Astrocyte (in vitro differentiated cells and primary cell): Measurements from ENCODE around the gene SRRM1. TPM values are rescaled to one million over a fixed set of nuclear protein-coding genes. Genes with fewer than 3 reads are reported as not detected.
A peak's percentile ranks its signal among the peaks of the same experiment; 100 is the strongest.

Experiments
- DNase-seq: peaks from one replicate; pipeline ENCODE4 v3.0.0-alpha.2; 2010; ENCODE audit warnings: low read depth
- FAIRE-seq: peaks from 2 replicates; lab custom pipeline; 2011; peaks lifted over from hg19 to GRCh38; lab: Jason Lieb, UNC
- H2AFZ ChIP-seq: 2 replicates; pipeline ENCODE4 v1.6.0; 2012; ENCODE audit warnings: low read depth, low read length, inconsistent platforms
- H3K27ac ChIP-seq: 2 replicates; pipeline ENCODE4 v1.5.1; 2011; ENCODE audit warnings: low read depth, low read length, inconsistent platforms
- H3K27me3 ChIP-seq: 2 replicates; pipeline ENCODE4 v1.6.0; 2011; ENCODE audit warnings: low read length, inconsistent platforms; ENCODE audit not compliant: insufficient read depth
- H3K36me3 ChIP-seq: 2 replicates; pipeline ENCODE4 v1.5.1; 2011; ENCODE audit warnings: low read length, inconsistent platforms; ENCODE audit not compliant: insufficient read depth
- H3K4me1 ChIP-seq: 2 replicates; pipeline ENCODE4 v1.5.1; 2011; ENCODE audit warnings: low read length, inconsistent platforms; ENCODE audit not compliant: insufficient read depth
- H3K4me2 ChIP-seq: 2 replicates; pipeline ENCODE4 v1.6.0; 2012; ENCODE audit warnings: low read length, inconsistent platforms
- H3K4me3 ChIP-seq: 2 replicates; pipeline ENCODE4 v1.5.1; 2011; ENCODE audit warnings: low read depth, mild to moderate bottlenecking, low read length, inconsistent platforms; ENCODE audit not compliant: insufficient read depth
- H3K79me2 ChIP-seq: 2 replicates; pipeline ENCODE4 v1.6.0; 2012; ENCODE audit warnings: mild to moderate bottlenecking, low read length, inconsistent platforms; ENCODE audit not compliant: insufficient read depth
- H3K9ac ChIP-seq: 2 replicates; pipeline ENCODE4 v1.6.0; 2012; ENCODE audit warnings: mild to moderate bottlenecking, low read length, inconsistent platforms
- H3K9me3 ChIP-seq: 2 replicates; pipeline ENCODE4 v1.5.1; 2012; ENCODE audit warnings: low read depth, mild to moderate bottlenecking, low read length, inconsistent platforms; ENCODE audit not compliant: insufficient read depth
- H4K20me1 ChIP-seq: 2 replicates; pipeline ENCODE4 v1.6.0; 2012; ENCODE audit warnings: low read length, inconsistent platforms; ENCODE audit not compliant: insufficient read depth
- H3K27ac Mint-ChIP-seq: one replicate; pipeline ENCODE4 v1.8.0; 2021; ENCODE audit warnings: mild to moderate bottlenecking, mixed read lengths; ENCODE audit not compliant: unreplicated experiment
- H3K27me3 Mint-ChIP-seq: one replicate; pipeline ENCODE4 v1.8.0; 2021; ENCODE audit warnings: low read depth, mixed read lengths; ENCODE audit not compliant: unreplicated experiment
- H3K36me3 Mint-ChIP-seq: one replicate; pipeline ENCODE4 v1.8.0; 2021; ENCODE audit warnings: low read depth, mixed read lengths; ENCODE audit not compliant: unreplicated experiment
- H3K4me1 Mint-ChIP-seq: one replicate; pipeline ENCODE4 v1.8.0; 2021; ENCODE audit warnings: low read depth, mixed read lengths; ENCODE audit not compliant: unreplicated experiment
- H3K4me3 Mint-ChIP-seq: one replicate; pipeline ENCODE4 v1.8.0; 2021; ENCODE audit warnings: mild to moderate bottlenecking, moderate library complexity, mixed read lengths; ENCODE audit not compliant: unreplicated experiment
- H3K9me3 Mint-ChIP-seq: one replicate; pipeline ENCODE4 v1.8.0; 2021; ENCODE audit warnings: mild to moderate bottlenecking, mixed read lengths; ENCODE audit not compliant: unreplicated experiment
- EZH2 ChIP-seq: IDR thresholded peaks from 2 replicates; pipeline ENCODE4 v1.6.1; 2012; ENCODE audit warnings: mild to moderate bottlenecking, low read length, inconsistent platforms; ENCODE audit not compliant: insufficient read depth
- total RNA-seq: library from RNA; stranded (reverse); gene quantifications from 2 replicates; pipeline ENCODE4 v1.2.1, GENCODE V29; 2021
- TF ChIP-seq, protein P1 (sequence below): IDR thresholded peaks from 2 replicates; pipeline ENCODE4 v1.5.1; 2011; ENCODE audit warnings: low read depth, mild to moderate bottlenecking, inconsistent platforms, low read length, moderate library complexity; ENCODE audit not compliant: insufficient read depth

The SRRM1 gene
- total RNA-seq, 1 donor from 2014 or later: 138 TPM

DNA sequence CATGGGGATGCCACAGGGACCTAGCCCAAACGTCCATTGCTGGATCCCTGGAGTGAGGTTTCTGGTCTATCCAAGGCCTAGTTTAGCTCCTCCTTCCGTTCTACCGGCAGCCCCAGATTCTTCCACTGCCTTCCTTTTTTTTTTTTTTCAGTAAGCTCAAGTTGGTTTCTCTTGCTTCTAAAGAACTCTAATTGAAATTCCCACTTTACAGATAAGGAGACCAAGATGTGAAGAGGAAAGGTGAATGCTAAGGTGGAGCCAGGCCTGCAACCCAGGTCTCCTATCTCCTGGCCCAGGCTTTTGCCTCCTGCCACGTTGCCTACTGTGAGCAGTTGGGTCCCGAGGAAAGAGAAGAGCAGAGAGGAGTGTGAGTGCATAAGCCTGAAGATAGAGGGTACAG is 70.6 kb downstream of the SRRM1 start:
- H3K27ac ChIP-seq: peak overlapping the region; percentile 70
- H3K27me3 ChIP-seq: no peaks in the 10 kb centered on the region
- H3K9me3 ChIP-seq: no peaks in the 10 kb centered on the region
- Mint-ChIP-seq H3K9me3 (peaks cover 4% of the 10 kb centered on the region), H3K27ac (no peak overlapping the region), H3K27me3 (no peaks in the 10 kb centered on the region), H3K4me1 (peaks cover 15% of the 10 kb centered on the region), H3K4me3 (no peak overlapping the region), H3K36me3 (peaks cover 4% of the 10 kb centered on the region)
- H3K4me1 ChIP-seq: peaks cover 32% of the 10 kb centered on the region
- peak overlapping the region; percentile 19 for H3K4me2 ChIP-seq
- no peak overlapping the region for H3K4me3 ChIP-seq
- no peaks in the 10 kb centered on the region for H3K79me2 ChIP-seq
- no peaks in the 10 kb centered on the region for H4K20me1 ChIP-seq
- peak overlapping the region; percentile 13 for H3K9ac ChIP-seq
- no peak for DNase-seq
- no peaks in the 10 kb centered on the region for H3K36me3 ChIP-seq
- no peak for TF ChIP-seq EZH2
- TF ChIP-seq, protein P1, sequence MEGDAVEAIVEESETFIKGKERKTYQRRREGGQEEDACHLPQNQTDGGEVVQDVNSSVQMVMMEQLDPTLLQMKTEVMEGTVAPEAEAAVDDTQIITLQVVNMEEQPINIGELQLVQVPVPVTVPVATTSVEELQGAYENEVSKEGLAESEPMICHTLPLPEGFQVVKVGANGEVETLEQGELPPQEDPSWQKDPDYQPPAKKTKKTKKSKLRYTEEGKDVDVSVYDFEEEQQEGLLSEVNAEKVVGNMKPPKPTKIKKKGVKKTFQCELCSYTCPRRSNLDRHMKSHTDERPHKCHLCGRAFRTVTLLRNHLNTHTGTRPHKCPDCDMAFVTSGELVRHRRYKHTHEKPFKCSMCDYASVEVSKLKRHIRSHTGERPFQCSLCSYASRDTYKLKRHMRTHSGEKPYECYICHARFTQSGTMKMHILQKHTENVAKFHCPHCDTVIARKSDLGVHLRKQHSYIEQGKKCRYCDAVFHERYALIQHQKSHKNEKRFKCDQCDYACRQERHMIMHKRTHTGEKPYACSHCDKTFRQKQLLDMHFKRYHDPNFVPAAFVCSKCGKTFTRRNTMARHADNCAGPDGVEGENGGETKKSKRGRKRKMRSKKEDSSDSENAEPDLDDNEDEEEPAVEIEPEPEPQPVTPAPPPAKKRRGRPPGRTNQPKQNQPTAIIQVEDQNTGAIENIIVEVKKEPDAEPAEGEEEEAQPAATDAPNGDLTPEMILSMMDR: no peak
- H2AFZ ChIP-seq: no peak overlapping the region
- no peak for FAIRE-seq

DNA sequence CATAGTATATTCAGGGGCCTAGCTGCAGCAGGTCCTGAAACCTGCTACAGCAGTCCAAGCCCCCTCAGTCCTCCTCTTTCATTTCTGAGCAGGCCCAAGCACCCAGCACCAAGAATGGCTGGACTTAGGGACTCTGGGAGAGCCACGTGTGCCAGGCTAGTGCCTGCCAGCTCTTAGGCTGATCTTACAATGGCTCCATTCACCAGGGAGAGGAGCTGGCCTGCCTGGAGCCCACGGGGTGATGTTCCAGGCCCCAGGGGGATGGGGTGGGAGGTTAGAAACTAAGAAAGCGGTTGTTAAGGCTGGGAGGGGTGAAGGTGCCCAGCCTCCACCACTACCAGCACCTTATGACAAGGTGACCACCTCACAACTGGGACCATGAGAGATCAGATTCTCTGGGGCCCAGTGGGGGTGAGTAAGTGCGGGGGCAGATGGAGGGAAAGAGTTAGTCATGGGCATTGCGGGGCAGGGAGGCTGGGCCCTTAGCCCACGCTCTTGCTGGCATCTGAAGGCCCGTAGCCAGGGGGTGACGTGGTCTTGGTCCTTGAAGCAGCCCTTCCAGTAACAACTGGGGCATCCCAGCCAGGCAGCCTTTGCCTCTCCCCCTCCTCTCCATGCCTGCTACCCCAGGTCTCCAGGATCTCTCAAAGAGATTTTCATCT is 71.9 kb downstream of the SRRM1 start:
- peaks cover 13% of the 10 kb centered on the region for H3K4me1 Mint-ChIP-seq
- no peak overlapping the region for H3K4me3 Mint-ChIP-seq
- H3K27me3 ChIP-seq: no peaks in the 10 kb centered on the region
- H3K36me3 Mint-ChIP-seq: peaks cover 4% of the 10 kb centered on the region
- TF ChIP-seq, protein P1: no peak
- TF ChIP-seq EZH2: no peak
- no peaks in the 10 kb centered on the region for H3K9me3 ChIP-seq
- H4K20me1 ChIP-seq: no peaks in the 10 kb centered on the region
- peak overlapping the region; percentile 61 for H3K27ac ChIP-seq
- peaks cover 35% of the 10 kb centered on the region for H3K4me1 ChIP-seq
- H3K4me2 ChIP-seq: peak overlapping the region; percentile 21
- no peaks in the 10 kb centered on the region for H3K27me3 Mint-ChIP-seq
- H3K27ac Mint-ChIP-seq: no peak overlapping the region
- H3K36me3 ChIP-seq: no peaks in the 10 kb centered on the region
- no peak overlapping the region for H3K4me3 ChIP-seq
- peak; percentile 87 for DNase-seq
- H3K79me2 ChIP-seq: no peaks in the 10 kb centered on the region
- H3K9ac ChIP-seq: peak overlapping the region; percentile 37
- peaks cover 3% of the 10 kb centered on the region for H3K9me3 Mint-ChIP-seq
- peak overlapping the region; percentile 53 for H2AFZ ChIP-seq
- no peak for FAIRE-seq

DNA sequence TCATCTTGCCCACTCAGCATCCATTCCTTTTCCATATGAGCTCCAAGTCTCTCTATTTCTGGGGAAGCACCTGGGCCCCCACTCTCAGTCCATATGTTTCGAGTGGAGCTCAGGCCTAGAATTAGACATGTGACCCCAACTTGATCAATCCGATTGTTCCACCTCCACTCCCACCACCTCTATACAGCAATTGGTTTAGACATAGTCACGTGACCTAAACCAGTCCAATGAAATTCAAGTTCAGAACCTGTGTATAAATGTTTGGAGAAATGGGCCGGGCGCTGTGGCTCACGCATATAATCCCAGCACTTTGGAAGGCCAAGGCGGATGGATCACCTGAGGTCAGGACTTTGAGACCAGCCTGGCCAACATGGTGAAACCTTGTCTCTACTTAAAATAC is 72.6 kb downstream of the SRRM1 start:
- Histone ChIP-seq H3K4me2 (peak overlapping the region; percentile 21), H3K36me3 (no peaks in the 10 kb centered on the region), H2AFZ (peak overlapping the region; percentile 53), H3K27me3 (no peaks in the 10 kb centered on the region), H4K20me1 (no peaks in the 10 kb centered on the region), H3K27ac (peak overlapping the region; percentile 61), H3K4me1 (peaks cover 38% of the 10 kb centered on the region), H3K4me3 (no peak overlapping the region), H3K79me2 (no peaks in the 10 kb centered on the region), H3K9me3 (no peaks in the 10 kb centered on the region), H3K9ac (peak overlapping the region; percentile 13)
- FAIRE-seq (no peak), DNase-seq (no peak)
- no peak overlapping the region for H3K4me3 Mint-ChIP-seq
- no peaks in the 10 kb centered on the region for H3K27me3 Mint-ChIP-seq
- no peak overlapping the region for H3K27ac Mint-ChIP-seq
- TF ChIP-seq, protein P1: no peak
- no peak for TF ChIP-seq EZH2
- H3K36me3 Mint-ChIP-seq: peaks cover 4% of the 10 kb centered on the region
- peaks cover 13% of the 10 kb centered on the region for H3K4me1 Mint-ChIP-seq
- peaks cover 4% of the 10 kb centered on the region for H3K9me3 Mint-ChIP-seq
